ENCODE data around the gene GLI2. TPM values are rescaled to one million over a fixed set of nuclear protein-coding genes. Genes with fewer than 3 reads are reported as not detected.

GLI2 gene
- total RNA-seq, 1 experiment from 2014 or later, result 3.4 TPM

DNA sequence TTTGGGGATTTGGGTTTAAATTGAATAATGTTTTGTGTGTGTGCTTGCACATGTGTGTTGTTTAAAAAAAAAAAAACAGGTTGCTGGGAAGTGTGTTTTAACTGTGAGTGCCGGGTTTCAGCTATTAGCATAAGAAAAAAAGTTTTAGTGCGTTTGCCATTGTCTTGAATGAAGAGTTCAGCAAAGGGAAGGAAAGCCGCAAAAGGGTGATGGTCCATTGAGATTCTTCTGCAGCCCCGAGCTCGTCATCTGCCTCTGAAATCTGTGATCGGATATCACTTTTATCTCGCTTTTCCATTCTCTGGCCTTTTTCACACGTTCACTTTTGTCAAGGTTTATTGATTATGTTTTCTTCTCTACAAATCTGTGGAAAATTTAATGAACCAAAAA, 4.7 kb downstream of the GLI2 start:
- ChIA-PET RAD21 (ENCODE audit: low non-redundant PET in 1 of 2, low total read pairs in 2 of 2, uncharacterized antibody in 2 of 2, unreplicated experiment in 2 of 2) (no interaction called here), CTCF (no interaction called here), POLR2A (no interaction called here)
- peaks cover 11 to 42% of the 10 kb centered on the region in 2 experiments for H3K4me1 ChIP-seq (ENCODE audit: control insufficient read depth in 1 of 2, insufficient read depth in 2 of 2, low read length in 2 of 2)
- no peaks in the 10 kb centered on the region for H3K79me2 ChIP-seq (ENCODE audit: insufficient read depth, low read length)
- H3K27me3 ChIP-seq (ENCODE audit: insufficient read depth, low read length), result peaks cover 8% of the 10 kb centered on the region; the same call in 1 of the 2 replicates
- no peaks in the 10 kb centered on the region for H4K20me1 ChIP-seq (ENCODE audit: insufficient read depth)
- no TSS peak for BruUV-seq (replicated peaks)
- no peak overlapping the region for H3K9ac ChIP-seq (ENCODE audit: low read length)
- no peak overlapping the region for H3K27ac ChIP-seq (ENCODE audit: low read depth, low read length)
- 0 out of 2 replicates have a peak overlapping the region, but pooled peaks have one; percentile 65 for H3K4me2 ChIP-seq (ENCODE audit: low read length)
- intact Hi-C loops (cut with micrococcal nuclease), result no loop called here
- H3K9me2 ChIP-seq (ENCODE audit: insufficient read depth), result no peaks in the 10 kb centered on the region
- DNase-seq (ENCODE audit: low read depth, low spot score), result no peak
- H3K36me3 ChIP-seq (ENCODE audit: control insufficient read depth in 1 of 2, insufficient read depth in 2 of 2, low read length in 2 of 2), result no peaks in the 10 kb centered on the region
- TF ChIP-seq TCF7L2 (IDR thresholded peaks at IDR 0.05; ENCODE audit: borderline replicate concordance, extremely low read depth, insufficient read depth, insufficient read length) (no peak), EZH2 (IDR thresholded peaks at IDR 0.05) (no peak), MAX (IDR thresholded peaks at IDR 0.05) (no peak), ATF3 (IDR thresholded peaks at IDR 0.05) (no peak), YY1 (IDR thresholded peaks at IDR 0.05; ENCODE audit: extremely low read depth, insufficient replicate concordance, low read depth, low read length) (no peak), SRF (IDR thresholded peaks at IDR 0.05; ENCODE audit: low read depth) (no peak)
- no peaks in the 10 kb centered on the region for H3K9me3 ChIP-seq (ENCODE audit: control insufficient read depth in 1 of 2, insufficient read depth in 1 of 2, low read depth in 1 of 2, low read length in 2 of 2)
- H2AFZ ChIP-seq (ENCODE audit: low read depth, low read length, poor library complexity, severe bottlenecking), result no peak overlapping the region
- no peak overlapping the region for H3K4me3 ChIP-seq (replicated peaks in 1 of 2; ENCODE audit: low read depth in 1 of 2, low read length in 2 of 2)
- ATAC-seq, result no peak

DNA sequence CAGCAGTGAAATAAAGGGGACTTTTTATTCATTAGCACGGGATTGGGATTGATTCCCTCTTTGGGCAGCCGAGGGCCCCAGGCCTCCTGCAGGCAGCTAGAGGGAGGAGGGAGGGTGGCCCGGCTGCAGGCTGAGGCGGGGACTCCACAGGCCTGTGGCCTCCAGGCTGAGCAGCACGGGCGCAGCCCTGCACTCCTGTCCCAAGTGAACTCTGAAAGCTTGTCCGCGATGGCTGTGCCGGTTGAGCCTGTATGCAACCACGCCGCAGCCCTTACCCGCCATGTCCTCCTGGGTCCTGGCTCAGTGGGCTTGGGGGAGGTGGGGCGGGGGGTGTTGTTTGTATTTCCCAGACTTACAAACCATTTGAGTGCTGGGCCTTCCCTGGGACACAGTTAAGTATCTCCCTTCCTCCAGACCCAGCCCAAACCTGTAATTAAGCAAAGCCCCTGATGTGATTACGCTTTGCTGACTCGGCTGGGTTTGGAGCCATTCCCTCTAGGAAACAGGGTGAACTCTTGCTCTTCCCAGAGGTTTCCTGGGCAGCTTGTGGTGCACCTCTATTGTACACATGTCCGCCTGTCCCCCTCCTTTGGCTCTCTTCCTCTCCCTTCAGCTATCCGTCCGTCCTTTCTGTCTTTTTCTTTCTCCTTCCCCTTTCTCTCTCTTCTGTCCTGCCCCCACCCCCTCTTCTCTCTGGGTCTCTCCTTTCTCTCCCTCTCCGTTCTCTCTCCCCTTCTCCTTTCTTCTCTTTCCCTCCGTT, 5.3 kb downstream of the GLI2 start:
- Histone ChIP-seq H2AFZ (ENCODE audit: low read depth, low read length, poor library complexity, severe bottlenecking) (no peak overlapping the region), H3K4me2 (ENCODE audit: low read length) (peak overlapping the region; percentile 65), H3K4me3 (replicated peaks in 1 of 2; ENCODE audit: low read depth in 1 of 2, low read length in 2 of 2) (peak overlapping the region; percentile 20 to 39; a peak in 2 of 4 replicates), H3K79me2 (ENCODE audit: insufficient read depth, low read length) (no peaks in the 10 kb centered on the region), H3K27ac (ENCODE audit: low read depth, low read length) (no peak overlapping the region), H3K9ac (ENCODE audit: low read length) (no peak overlapping the region), H3K36me3 (ENCODE audit: control insufficient read depth in 1 of 2, insufficient read depth in 2 of 2, low read length in 2 of 2) (no peaks in the 10 kb centered on the region), H3K4me1 (ENCODE audit: control insufficient read depth in 1 of 2, insufficient read depth in 2 of 2, low read length in 2 of 2) (peaks cover 11 to 41% of the 10 kb centered on the region in 2 experiments), H4K20me1 (ENCODE audit: insufficient read depth) (no peaks in the 10 kb centered on the region), H3K9me3 (ENCODE audit: control insufficient read depth in 1 of 2, insufficient read depth in 1 of 2, low read depth in 1 of 2, low read length in 2 of 2) (no peaks in the 10 kb centered on the region), H3K9me2 (ENCODE audit: insufficient read depth) (no peaks in the 10 kb centered on the region), H3K27me3 (ENCODE audit: insufficient read depth, low read length) (peaks cover 8% of the 10 kb centered on the region; the same call in 1 of the 2 replicates)
- ChIA-PET POLR2A (no interaction called here), RAD21 (ENCODE audit: low non-redundant PET in 1 of 2, low total read pairs in 2 of 2, uncharacterized antibody in 2 of 2, unreplicated experiment in 2 of 2) (no interaction called here), CTCF (no interaction called here)
- ATAC-seq, result no peak
- BruUV-seq (replicated peaks), result no TSS peak
- intact Hi-C loops (cut with micrococcal nuclease), result no loop called here
- no peak for DNase-seq (ENCODE audit: low read depth, low spot score)
- TF ChIP-seq EGR1 (IDR thresholded peaks at IDR 0.05; ENCODE audit: low read depth) (no peak), ZFX (IDR thresholded peaks at IDR 0.05) (no peak), SIN3A (IDR thresholded peaks at IDR 0.05; ENCODE audit: low read depth) (no peak), RAD21 (IDR thresholded peaks at IDR 0.05; ENCODE audit: low read depth) (no peak), YY1 (IDR thresholded peaks at IDR 0.05; ENCODE audit: extremely low read depth, insufficient replicate concordance, low read depth, low read length) (no peak), TCF7L2 (IDR thresholded peaks at IDR 0.05; ENCODE audit: borderline replicate concordance, extremely low read depth, insufficient read depth, insufficient read length) (no peak), ZBTB33 (IDR thresholded peaks at IDR 0.05; ENCODE audit: extremely low read depth, insufficient replicate concordance, low read length) (no peak), SP1 (IDR thresholded peaks at IDR 0.05; ENCODE audit: low read depth) (no peak), FOSL1 (IDR thresholded peaks at IDR 0.05; ENCODE audit: low read depth) (no peak), ZNF274 (IDR thresholded peaks at IDR 0.05; ENCODE audit: low read depth, low read length) (no peak), JUND (IDR thresholded peaks at IDR 0.05) (no peak), EZH2 (IDR thresholded peaks at IDR 0.05) (no peak), POLR2AphosphoS5 (IDR thresholded peaks at IDR 0.05; ENCODE audit: low read depth, low read length) (no peak)

Data from HCT116 (cell line).